Astrocyte of the spinal cord (primary cell): ENCODE measurements around the gene INPP5A.

ENCODE experiments used
- DNase-seq: peaks from one replicate; pipeline ENCODE4 v3.0.0; 2011; ENCODE audit warnings: low read depth, low spot score
- H3K4me3 ChIP-seq: 2 replicates; pipeline ENCODE4 v1.5.1; 2011; ENCODE audit warnings: low read depth, mild to moderate bottlenecking, low read length, moderate library complexity
- CTCF ChIP-seq: IDR thresholded peaks from 2 replicates; pipeline ENCODE4 v1.5.1; 2012; ENCODE audit warnings: low read depth, mild to moderate bottlenecking, low read length, inconsistent platforms
- in situ Hi-C: cut with HindIII; loops from 2 replicates; pipeline ENCODE4 v1.10.0; 2017; ENCODE audit warnings: low sequenced_read_pairs

The INPP5A gene

GRCh38 chr10:132752378-132752777 is 214.8 kb downstream of the INPP5A start:
- no peak for TF ChIP-seq CTCF
- in situ Hi-C loops = no loop called here
- DNase-seq = no peak
- no peak overlapping the region for H3K4me3 ChIP-seq

GRCh38 chr10:132752961-132753360 is 215.4 kb downstream of the INPP5A start:
- no peak overlapping the region for H3K4me3 ChIP-seq
- in situ Hi-C loops = no loop called here
- DNase-seq = no peak
- TF ChIP-seq CTCF = no peak

- in situ Hi-C loops = no loop called here
- H3K4me3 ChIP-seq = no peak overlapping the region
- no peak for TF ChIP-seq CTCF
- no peak for DNase-seq
Measured at GRCh38 chr10:132753596-132753995, 216.0 kb downstream of the INPP5A start.

- no peak for TF ChIP-seq CTCF
- in situ Hi-C loops = no loop called here
- DNase-seq = no peak
- no peak overlapping the region for H3K4me3 ChIP-seq
Measured at GRCh38 chr10:132754071-132754470, 216.5 kb downstream of the INPP5A start.

- in situ Hi-C loops = no loop called here
- H3K4me3 ChIP-seq = no peak overlapping the region
- no peak for DNase-seq
- TF ChIP-seq CTCF = no peak
Measured at GRCh38 chr10:132755166-132755711, 217.7 kb downstream of the INPP5A start.

- in situ Hi-C loops = no loop called here
- DNase-seq = no peak
- no peak overlapping the region for H3K4me3 ChIP-seq
- no peak for TF ChIP-seq CTCF
Measured at GRCh38 chr10:132756591-132756990, 219.0 kb downstream of the INPP5A start.

- no peak overlapping the region for H3K4me3 ChIP-seq
- in situ Hi-C loops = no loop called here
- no peak for TF ChIP-seq CTCF
- no peak for DNase-seq
Measured at GRCh38 chr10:132757171-132757570, 219.6 kb downstream of the INPP5A start.
